ENCODE measurements around the gene FOXA3. TPM values are rescaled to one million over a fixed set of nuclear protein-coding genes. Genes with fewer than 3 reads are reported as not detected.
"Not testable (repeated sequence)": the region's sequence is repeated elsewhere in the genome, so short reads cannot be mapped to it uniquely, and the experiment has no call there.

The FOXA3 gene
- polyA plus RNA-seq, 3 donors from 2014 or later = not detected

GRCh38 chr19:45852145-45852750, 11.9 kb upstream of the FOXA3 start:
- no peak overlapping the region for H3K4me3 Mint-ChIP-seq
- peaks cover 12 to 28% (median 17%) of the 10 kb centered on the region in 3 donors for H3K36me3 Mint-ChIP-seq
- DNase-seq = no peak
- peaks cover 0 to 2% (median 2%) of the 10 kb centered on the region in 3 donors for H3K27me3 Mint-ChIP-seq (ENCODE audit: low read depth in 3 of 3)
- H3K9me3 Mint-ChIP-seq = no peaks in the 10 kb centered on the region
- H3K4me1 Mint-ChIP-seq = peaks cover 2 to 5% of the 10 kb centered on the region in 2 donors
- H3K27ac Mint-ChIP-seq = no peak overlapping the region

GRCh38 chr19:45852983-45853382, 11.1 kb upstream of the FOXA3 start:
- Mint-ChIP-seq H3K27ac (no peak overlapping the region), H3K27me3 (ENCODE audit: low read depth in 3 of 3) (peaks cover 0 to 2% (median 2%) of the 10 kb centered on the region in 3 donors), H3K4me3 (no peak overlapping the region), H3K9me3 (no peaks in the 10 kb centered on the region), H3K36me3 (peaks cover 13 to 23% (median 17%) of the 10 kb centered on the region in 3 donors), H3K4me1 (peaks cover 2 to 5% of the 10 kb centered on the region in 2 donors)
- DNase-seq = no peak

GRCh38 chr19:45854167-45854778, 9.9 kb upstream of the FOXA3 start:
- Mint-ChIP-seq H3K36me3 (peaks cover 18 to 21% (median 21%) of the 10 kb centered on the region in 3 donors), H3K9me3 (no peaks in the 10 kb centered on the region), H3K27me3 (ENCODE audit: low read depth in 3 of 3) (peaks cover 0 to 3% (median 2%) of the 10 kb centered on the region in 3 donors), H3K4me1 (peaks cover 6 to 15% of the 10 kb centered on the region in 2 donors), H3K27ac (no peak overlapping the region), H3K4me3 (no peak overlapping the region)
- DNase-seq = no peak

- peaks cover 0 to 9% (median 8%) of the 10 kb centered on the region in 3 donors for H3K36me3 Mint-ChIP-seq
- H3K9me3 Mint-ChIP-seq = no peaks in the 10 kb centered on the region
- peaks cover 5 to 12% (median 9%) of the 10 kb centered on the region in 3 donors for H3K27me3 Mint-ChIP-seq (ENCODE audit: low read depth in 3 of 3)
- DNase-seq = no peak
- peak overlapping the region in 4 of 6 donors; percentile 22 to 48 (median 36) for H3K27ac Mint-ChIP-seq
- peak overlapping the region in 4 of 5 donors; percentile 18 to 62 (median 43) for H3K4me3 Mint-ChIP-seq
- peaks cover 33 to 50% of the 10 kb centered on the region in 2 donors for H3K4me1 Mint-ChIP-seq
Measured at GRCh38 chr19:45860359-45861259, 3.5 kb upstream of the FOXA3 start.

- Mint-ChIP-seq H3K36me3 (peaks cover 0 to 9% (median 4%) of the 10 kb centered on the region in 3 donors), H3K4me1 (peaks cover 33 to 45% of the 10 kb centered on the region in 2 donors), H3K4me3 (peak overlapping the region; percentile 92 to 97 (median 96)), H3K9me3 (no peaks in the 10 kb centered on the region), H3K27ac (peak overlapping the region; percentile 88 to 99 (median 95)), H3K27me3 (ENCODE audit: low read depth in 3 of 3) (peaks cover 8 to 15% (median 9%) of the 10 kb centered on the region in 3 donors)
- DNase-seq = no peak
Measured at GRCh38 chr19:45862271-45862563, 1.9 kb upstream of the FOXA3 start.

GRCh38 chr19:45862564-45863334, 1.4 kb upstream of the FOXA3 start, which contains the start of gene SYMPK:
TSS of gene SYMPK (minus strand) at chr19:45863147. CDS start at chr19:45854495, 8,652 bp downstream.
- peaks cover 0 to 9% (median 4%) of the 10 kb centered on the region in 3 donors for H3K36me3 Mint-ChIP-seq
- peak; percentile 98 for DNase-seq
- H3K4me1 Mint-ChIP-seq = peaks cover 33 to 45% of the 10 kb centered on the region in 2 donors
- H3K27ac Mint-ChIP-seq = peak within 1 kb of the TSS; percentile 88 to 99 (median 95)
- H3K27me3 Mint-ChIP-seq (ENCODE audit: low read depth in 3 of 3) = peaks cover 8 to 15% (median 9%) of the 10 kb centered on the region in 3 donors
- no peaks in the 10 kb centered on the region for H3K9me3 Mint-ChIP-seq
- H3K4me3 Mint-ChIP-seq = peak within 1 kb of the TSS; percentile 92 to 97 (median 96)

GRCh38 chr19:45863335-45863839, 739 bp upstream of the FOXA3 start:
- peaks cover 7 to 15% (median 9%) of the 10 kb centered on the region in 3 donors for H3K27me3 Mint-ChIP-seq (ENCODE audit: low read depth in 3 of 3)
- H3K27ac Mint-ChIP-seq = peak overlapping the region; percentile 88 to 99 (median 95)
- H3K36me3 Mint-ChIP-seq = peaks cover 0 to 4% (median under 1%) of the 10 kb centered on the region in 3 donors
- H3K4me1 Mint-ChIP-seq = peaks cover 30 to 41% of the 10 kb centered on the region in 2 donors
- no peak for DNase-seq
- H3K9me3 Mint-ChIP-seq = no peaks in the 10 kb centered on the region
- H3K4me3 Mint-ChIP-seq = peak overlapping the region; percentile 92 to 97 (median 96)

- Mint-ChIP-seq H3K36me3 (no peaks in the 10 kb centered on the region), H3K4me1 (peaks cover 28 to 36% of the 10 kb centered on the region in 2 donors), H3K4me3 (peak overlapping the region; percentile 34 to 63 (median 62)), H3K9me3 (no peaks in the 10 kb centered on the region), H3K27ac (no peak overlapping the region), H3K27me3 (ENCODE audit: low read depth in 3 of 3) (peaks cover 7 to 15% (median 9%) of the 10 kb centered on the region in 3 donors)
- no peak for DNase-seq
Measured at GRCh38 chr19:45864629-45865082, 530 bp downstream of the FOXA3 start.

- Mint-ChIP-seq H3K4me3 (peak overlapping the region in 1 of 5 donors; percentile 25), H3K27ac (no peak overlapping the region), H3K4me1 (peaks cover 27 to 36% of the 10 kb centered on the region in 2 donors), H3K36me3 (no peaks in the 10 kb centered on the region), H3K27me3 (ENCODE audit: low read depth in 3 of 3) (peaks cover 7 to 15% (median 9%) of the 10 kb centered on the region in 3 donors), H3K9me3 (no peaks in the 10 kb centered on the region)
- DNase-seq = no peak
Measured at GRCh38 chr19:45865269-45865948, 1.3 kb downstream of the FOXA3 start.

GRCh38 chr19:45866400-45867176, 2.5 kb downstream of the FOXA3 start:
- no peak overlapping the region for H3K4me3 Mint-ChIP-seq
- no peak for DNase-seq
- no peak overlapping the region for H3K27ac Mint-ChIP-seq
- H3K4me1 Mint-ChIP-seq = peaks cover 24 to 29% of the 10 kb centered on the region in 2 donors
- peaks cover 7 to 15% (median 9%) of the 10 kb centered on the region in 3 donors for H3K27me3 Mint-ChIP-seq (ENCODE audit: low read depth in 3 of 3)
- no peaks in the 10 kb centered on the region for H3K36me3 Mint-ChIP-seq
- no peaks in the 10 kb centered on the region for H3K9me3 Mint-ChIP-seq

- Mint-ChIP-seq H3K4me1 (peaks cover 21 to 24% of the 10 kb centered on the region in 2 donors), H3K27me3 (ENCODE audit: low read depth in 3 of 3) (peaks cover 7 to 14% (median 9%) of the 10 kb centered on the region in 3 donors)
- H3K4me3 Mint-ChIP-seq, H3K9me3 Mint-ChIP-seq, H3K36me3 Mint-ChIP-seq, H3K27ac Mint-ChIP-seq, DNase-seq: not testable (repeated sequence)
Measured at GRCh38 chr19:45867241-45867640, 3.1 kb downstream of the FOXA3 start.

GRCh38 chr19:45870798-45871197, 6.7 kb downstream of the FOXA3 start:
- Mint-ChIP-seq H3K4me3 (no peak overlapping the region), H3K27ac (no peak overlapping the region), H3K27me3 (ENCODE audit: low read depth in 3 of 3) (peaks cover under 1 to 4% (median 2%) of the 10 kb centered on the region in 3 donors), H3K4me1 (no peaks in the 10 kb centered on the region), H3K36me3 (no peaks in the 10 kb centered on the region), H3K9me3 (no peaks in the 10 kb centered on the region)
- no peak for DNase-seq

Measured in immature natural killer cell (primary cell).